GM12872 (cell line): Measurements from ENCODE around the gene FAT2.

Source experiments
- TF ChIP-seq, protein P1 (sequence below): IDR thresholded peaks from 3 replicates; pipeline ENCODE4 v1.5.1; 2011; ENCODE audit warnings: low read depth, mild to moderate bottlenecking, low read length, moderate library complexity; ENCODE audit not compliant: insufficient read depth

The FAT2 gene

DNA sequence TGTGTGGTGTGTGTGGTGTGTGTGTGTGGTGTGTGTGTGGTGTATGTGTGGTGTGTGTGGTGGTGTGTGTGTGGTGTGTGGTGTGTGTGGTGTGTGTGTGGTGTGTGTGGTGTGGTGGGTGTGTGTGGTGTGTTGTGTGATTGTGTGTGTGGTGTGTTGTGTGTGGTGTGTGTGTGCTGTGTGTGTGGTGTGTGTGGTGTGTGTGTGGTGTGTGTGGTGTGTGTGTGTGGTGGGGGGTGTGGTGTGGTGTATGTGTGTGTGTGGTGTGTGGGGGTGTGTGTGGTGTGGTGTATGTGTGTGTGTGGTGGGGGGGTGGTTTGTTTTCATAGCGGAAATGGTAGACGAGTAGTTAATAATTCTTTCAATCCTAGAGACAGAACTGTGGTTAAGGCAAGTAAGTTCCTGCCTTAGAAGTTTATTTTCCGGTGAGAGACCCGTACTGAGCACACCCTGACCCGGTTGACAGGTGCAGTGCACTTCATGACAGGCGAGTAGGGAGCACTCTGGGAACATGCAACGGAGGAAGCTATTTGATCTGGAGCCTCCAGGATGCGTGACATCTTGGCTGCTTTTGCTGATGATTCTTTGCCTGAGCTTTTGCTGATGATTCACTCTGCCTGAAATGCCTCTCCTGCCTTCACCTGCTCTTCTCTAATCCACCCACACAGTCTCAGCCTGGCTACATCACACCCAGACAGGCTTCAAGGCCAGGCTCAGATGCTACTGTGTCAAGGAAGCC is 21.7 kb upstream of the FAT2 start:
- TF ChIP-seq, protein P1, sequence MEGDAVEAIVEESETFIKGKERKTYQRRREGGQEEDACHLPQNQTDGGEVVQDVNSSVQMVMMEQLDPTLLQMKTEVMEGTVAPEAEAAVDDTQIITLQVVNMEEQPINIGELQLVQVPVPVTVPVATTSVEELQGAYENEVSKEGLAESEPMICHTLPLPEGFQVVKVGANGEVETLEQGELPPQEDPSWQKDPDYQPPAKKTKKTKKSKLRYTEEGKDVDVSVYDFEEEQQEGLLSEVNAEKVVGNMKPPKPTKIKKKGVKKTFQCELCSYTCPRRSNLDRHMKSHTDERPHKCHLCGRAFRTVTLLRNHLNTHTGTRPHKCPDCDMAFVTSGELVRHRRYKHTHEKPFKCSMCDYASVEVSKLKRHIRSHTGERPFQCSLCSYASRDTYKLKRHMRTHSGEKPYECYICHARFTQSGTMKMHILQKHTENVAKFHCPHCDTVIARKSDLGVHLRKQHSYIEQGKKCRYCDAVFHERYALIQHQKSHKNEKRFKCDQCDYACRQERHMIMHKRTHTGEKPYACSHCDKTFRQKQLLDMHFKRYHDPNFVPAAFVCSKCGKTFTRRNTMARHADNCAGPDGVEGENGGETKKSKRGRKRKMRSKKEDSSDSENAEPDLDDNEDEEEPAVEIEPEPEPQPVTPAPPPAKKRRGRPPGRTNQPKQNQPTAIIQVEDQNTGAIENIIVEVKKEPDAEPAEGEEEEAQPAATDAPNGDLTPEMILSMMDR = no peak

- TF ChIP-seq, protein P1 = no peak
Measured at GRCh38 chr5:151611127-151611775, 20.1 kb upstream of the FAT2 start.

DNA sequence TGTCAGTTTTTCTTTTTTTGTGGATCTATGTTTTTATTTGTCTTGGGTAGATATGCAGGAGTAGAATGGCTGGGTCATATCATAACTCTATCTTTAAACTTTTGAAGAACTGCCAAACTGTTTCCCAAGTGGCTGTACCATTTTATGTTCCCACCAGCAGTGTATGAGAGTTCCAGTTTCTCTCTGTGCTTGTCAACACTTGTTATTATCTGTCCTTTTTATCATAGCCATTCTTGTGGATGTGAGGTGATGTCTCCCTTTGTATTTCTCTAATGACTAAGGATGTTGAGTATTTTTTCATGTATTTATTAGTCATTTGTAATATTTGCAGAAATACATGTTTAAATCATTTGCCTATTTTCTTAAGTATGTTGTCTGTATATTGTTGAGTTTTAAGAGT is 17.4 kb upstream of the FAT2 start:
- TF ChIP-seq, protein P1 = no peak

- TF ChIP-seq, protein P1 = no peak
Measured at GRCh38 chr5:151607304-151607703, 16.2 kb upstream of the FAT2 start.

- TF ChIP-seq, protein P1 = no peak
Measured at GRCh38 chr5:151605559-151605958, 14.4 kb upstream of the FAT2 start.

GRCh38 chr5:151602806-151603205 is 11.7 kb upstream of the FAT2 start:
- TF ChIP-seq, protein P1 = no peak

DNA sequence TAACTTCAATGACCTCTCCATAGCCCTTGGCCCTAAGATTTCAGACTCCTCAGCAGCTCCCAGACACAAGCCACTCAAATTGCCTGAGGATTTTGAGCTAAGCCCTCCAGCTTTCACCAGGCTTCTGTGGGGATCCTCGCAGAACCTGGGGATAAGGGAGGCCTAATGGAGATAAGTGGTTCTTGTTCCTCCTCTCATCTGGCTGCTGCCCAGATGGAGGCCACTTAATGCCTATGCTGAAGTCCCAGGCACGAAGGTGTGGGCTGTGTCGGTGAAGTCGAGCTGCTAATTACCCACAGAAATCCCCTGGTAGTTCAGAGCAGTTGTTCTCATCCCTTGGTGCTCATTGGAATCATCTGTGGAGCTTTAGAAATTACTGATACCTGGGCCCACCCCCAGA is 10.3 kb upstream of the FAT2 start:
- TF ChIP-seq, protein P1 = no peak
